Stimulated activated naive CD8-positive, alpha-beta T cell treated with anti-CD3 and anti-CD28 coated beads, Interleukin-15, Interleukin-2, amounts not matched to agents 100 U/mL and 50 U/mL, for 24 hours (primary cell): ENCODE data around the gene VSIR.

Experiments
- ATAC-seq: fragments of 150-1000 bp; cut with Tn5 transposase; one replicate; pipeline ENCODE4 v1.10.0; 2021
- DNase-seq: peaks from one replicate; pipeline ENCODE4 v3.0.0; 2021

The VSIR gene

DNA sequence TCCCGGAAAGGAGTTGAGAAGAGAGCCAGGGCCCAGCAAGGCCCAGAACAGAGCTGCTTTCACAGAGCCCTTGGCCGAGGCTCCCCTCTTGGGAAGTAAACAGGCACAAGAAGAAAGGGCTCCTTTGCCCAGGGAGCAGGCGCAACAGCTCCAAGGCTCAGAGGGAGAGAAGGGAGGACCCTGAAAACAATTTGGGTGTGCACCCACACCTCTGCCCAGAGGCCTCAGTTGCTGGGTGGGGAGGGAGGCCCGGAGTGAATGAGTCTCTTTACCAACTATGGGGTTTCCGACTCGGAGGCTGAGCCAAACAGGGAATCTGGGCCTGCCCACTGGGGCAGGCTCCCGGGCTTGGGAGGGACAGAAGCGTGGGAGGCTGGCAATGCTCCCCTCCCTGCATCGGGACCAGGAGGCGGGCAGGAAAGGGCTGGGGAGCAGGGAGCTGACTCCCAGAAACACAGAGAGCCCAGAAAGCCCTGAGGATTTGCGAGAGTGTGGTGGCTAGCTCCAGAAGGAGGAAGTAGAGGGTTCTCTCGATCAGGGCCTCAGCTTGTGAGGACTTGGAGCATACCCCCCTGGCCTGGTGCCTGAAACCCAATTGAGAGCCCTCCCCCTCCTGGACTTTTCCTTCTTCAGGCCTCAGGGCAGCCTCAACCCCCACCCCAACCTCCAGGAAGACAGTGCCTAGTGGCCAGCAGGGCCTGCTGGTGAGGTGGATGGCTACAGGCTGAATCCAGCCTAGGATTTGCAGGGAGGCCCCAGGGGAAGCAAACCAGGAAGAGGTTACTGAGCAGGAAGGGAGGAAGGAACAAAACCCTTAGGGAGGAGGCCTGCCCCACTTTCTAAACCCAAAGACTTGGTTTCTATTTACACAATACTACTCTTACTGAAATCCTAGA is 59.9 kb downstream of the VSIR start:
- ATAC-seq = peak; percentile 61

DNA sequence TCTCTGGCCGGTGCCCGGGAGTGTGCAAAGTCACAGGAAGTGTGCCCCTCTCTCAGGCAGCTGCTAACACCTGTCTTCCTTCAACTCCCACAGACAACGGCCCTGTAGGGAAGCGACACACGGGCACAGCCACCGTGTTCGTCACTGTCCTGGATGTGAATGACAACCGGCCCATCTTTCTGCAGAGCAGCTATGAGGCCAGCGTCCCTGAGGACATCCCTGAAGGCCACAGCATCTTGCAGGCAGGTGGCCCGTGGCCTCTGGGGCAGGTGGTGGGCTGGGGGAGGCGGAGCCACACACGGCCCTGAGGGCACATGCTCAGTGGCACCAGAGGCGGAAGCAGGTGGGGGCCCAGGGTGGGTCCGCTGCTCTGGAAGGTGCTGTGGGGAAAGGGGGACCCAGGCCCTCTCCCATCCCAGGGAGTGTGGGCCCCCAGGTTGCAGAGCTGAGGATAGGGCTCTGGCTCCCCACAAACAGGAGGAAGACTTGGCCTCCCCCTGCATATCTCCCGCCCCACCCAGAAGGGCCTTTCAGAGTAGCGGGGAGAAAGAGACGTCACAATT is 60.7 kb downstream of the VSIR start:
- DNase-seq (peak; percentile 50), ATAC-seq (peak; percentile 58)

More for the DNA sequence above, 59.9 kb downstream of the VSIR start:
- peak; percentile 62 for DNase-seq

DNA sequence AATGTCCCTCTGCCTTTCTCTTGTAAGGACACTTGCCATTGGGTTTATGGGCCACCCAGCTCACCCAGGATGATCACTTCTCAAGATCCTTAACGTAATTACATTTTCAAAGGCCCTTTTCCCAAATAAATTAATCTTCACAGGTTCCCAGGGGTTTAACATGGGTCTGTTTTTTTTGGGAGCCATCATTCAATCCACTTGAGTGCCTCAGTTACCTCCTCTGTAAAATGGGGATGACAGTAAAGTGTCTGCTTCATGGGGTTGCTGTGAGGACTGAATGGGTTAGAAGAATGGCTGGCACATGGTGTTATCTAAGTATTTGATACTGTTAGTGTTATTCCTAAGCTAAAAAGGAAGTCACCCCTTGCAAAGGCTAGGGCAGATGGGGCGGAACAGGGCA is 61.1 kb downstream of the VSIR start:
- ATAC-seq (no peak), DNase-seq (no peak)

DNA sequence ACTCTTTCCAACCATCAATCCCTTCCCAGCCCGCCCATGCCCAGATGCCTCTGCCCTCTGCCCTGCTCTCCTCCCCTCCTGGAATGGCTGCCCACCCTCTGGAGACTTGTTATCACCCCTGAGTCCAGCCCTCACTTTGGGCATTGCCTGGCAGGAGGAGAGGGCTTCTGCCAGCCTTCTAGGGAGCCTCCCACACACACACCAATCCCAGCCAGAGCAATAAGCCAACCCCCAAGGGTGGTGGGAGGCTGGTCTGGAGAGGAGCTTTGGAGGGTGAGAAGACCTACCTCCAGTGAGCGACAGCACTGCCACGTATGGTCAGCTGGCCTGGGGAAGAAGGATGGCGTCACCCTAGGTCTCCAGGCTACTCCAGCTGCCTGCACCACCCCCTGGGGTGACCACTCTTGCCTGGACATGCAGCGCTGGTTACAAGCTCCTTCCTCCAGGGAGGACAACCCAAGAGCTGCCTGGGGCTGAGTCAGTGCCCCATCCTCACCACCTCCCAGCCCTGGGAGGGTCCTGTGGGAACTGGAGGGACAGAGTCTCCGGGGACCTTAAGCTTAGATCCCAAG is 62.2 kb downstream of the VSIR start:
- no peak for ATAC-seq

GRCh38 chr10:71710519-71710918 is 62.8 kb downstream of the VSIR start:
- DNase-seq (no peak), ATAC-seq (no peak)

More for the DNA sequence above, 62.2 kb downstream of the VSIR start:
- DNase-seq = no peak

DNA sequence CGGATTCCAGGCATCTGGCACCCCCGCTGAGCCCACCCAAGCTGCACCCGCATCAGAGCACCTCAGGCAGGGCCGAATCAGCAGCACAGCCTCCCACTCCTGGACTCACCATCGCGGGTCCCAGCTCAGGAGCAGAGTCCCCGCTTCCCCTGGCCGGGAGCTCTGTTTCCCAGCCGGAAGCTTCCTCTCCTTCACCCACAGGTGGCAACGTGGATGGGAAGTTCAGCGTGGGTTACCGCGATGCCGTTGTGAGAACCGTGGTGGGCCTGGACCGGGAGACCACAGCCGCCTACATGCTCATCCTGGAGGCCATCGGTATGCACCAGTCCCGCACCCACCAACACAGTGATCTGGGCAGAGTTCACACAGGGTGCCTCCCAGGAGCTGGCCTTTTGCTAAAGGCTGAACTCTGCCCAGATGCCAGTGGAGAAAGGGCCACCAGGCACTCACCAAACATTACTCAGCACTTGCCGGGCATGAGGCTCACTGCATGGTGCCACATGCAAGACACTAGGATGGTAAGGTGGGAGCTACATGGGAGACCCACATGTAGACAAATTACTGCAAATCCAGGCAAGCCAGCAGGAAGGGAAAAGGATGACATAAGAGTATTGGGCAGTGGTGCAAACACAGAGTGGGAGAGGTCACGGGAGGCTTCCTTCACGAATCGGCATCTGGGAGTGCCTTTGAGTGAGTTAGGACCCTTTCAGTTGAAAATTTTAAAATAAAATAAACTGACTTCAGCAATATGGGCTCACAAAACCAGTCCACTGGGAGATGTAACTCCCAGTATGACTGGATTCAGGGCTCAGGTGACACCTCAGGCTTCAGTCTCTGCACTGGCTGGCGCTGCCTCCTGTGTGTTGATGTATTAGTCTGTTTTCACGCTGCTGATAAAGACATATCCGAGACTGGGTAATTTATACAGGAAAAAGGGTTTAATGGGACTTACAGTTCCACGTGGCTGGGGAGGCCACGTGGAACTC is 64.1 kb downstream of the VSIR start:
- no peak for ATAC-seq

DNA sequence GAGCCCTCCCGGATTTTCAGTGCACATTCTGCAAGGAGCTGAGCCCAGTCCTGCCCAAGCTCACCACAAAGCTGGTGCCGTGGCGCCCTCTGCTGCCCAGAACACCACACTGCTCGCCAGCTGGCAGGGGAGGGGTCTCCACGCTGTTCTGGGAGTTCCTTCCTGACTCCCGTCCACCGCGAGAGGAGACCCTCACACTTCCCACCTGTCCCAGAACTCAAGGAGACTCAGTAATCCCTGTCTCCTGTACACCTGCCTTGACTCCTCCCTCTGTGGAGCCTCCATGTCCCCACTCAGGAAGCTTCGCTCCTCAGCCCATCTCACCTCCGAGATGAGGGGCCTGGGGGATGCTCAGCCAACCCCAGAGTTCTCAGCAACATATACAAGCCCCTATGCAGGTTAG is 65.0 kb downstream of the VSIR start:
- DNase-seq (peak; percentile 79), ATAC-seq (no peak)

More for the DNA sequence above, 64.1 kb downstream of the VSIR start:
- no peak for DNase-seq

- DNase-seq (no peak), ATAC-seq (no peak)
Observed at GRCh38 chr10:71707240-71707789, 66.0 kb downstream of the VSIR start.

DNA sequence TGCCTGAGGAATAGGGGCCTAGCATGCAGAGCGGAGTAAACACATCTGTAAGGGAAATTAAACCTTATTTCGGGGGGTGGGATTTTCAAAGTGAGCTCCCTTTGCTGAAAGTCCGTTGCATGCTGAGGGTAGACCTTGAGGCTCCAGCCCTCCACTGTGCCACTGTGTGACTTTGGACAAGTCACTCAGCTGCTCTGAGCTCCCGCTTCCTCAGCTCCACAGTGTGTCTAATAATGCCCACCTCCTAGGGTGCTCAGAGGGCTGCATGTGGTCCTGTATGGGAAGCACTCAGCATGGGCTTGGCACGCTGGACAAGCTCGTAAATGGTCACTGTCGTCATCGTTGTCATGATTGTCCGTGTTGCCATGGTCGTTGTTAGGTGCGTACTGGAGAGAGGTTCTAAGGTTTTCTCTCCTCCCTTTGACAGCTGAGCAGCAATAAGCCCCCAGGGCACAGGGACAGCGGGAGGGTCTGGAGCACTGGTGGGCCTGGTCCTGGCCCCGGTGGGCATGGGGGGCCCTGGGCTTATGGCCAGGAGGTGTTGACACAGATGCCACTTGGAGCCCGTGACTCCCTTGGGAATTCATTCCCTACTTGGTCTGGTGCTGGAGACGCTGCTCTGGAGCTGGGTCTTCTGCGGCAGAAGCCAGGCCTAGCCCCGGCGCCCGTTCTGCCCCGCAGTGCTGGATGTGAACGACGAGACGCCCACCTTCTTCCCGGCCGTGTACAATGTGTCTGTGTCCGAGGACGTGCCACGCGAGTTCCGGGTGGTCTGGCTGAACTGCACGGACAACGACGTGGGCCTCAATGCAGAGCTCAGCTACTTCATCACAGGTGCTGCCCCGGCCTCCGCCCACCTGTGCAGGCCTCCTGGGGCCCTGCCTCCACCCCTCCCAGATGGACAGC is 66.9 kb downstream of the VSIR start:
- no peak for ATAC-seq
- DNase-seq = no peak

DNA sequence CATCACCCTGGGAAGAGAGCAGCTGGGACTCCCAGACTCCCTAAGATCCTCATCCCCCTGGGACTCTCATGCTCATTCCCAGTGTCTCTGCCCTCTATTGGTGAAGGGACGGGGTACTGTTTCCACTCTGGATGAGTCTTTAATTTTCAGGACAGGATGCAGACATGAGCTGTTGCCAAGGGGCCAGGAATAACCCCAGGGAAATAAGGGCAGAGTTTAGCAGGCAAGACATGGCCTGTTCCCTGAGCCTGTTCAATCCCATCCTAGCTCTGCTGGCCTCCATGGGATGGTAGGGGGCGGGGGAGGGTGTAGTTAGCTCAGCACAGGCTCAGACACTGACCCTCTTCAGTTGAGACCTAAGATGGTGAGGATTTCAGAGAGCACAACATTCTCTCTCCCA is 67.7 kb downstream of the VSIR start:
- no peak for DNase-seq
- no peak for ATAC-seq

- no peak for DNase-seq
- ATAC-seq = no peak
Observed at GRCh38 chr10:71704816-71705215, 68.5 kb downstream of the VSIR start.

DNA sequence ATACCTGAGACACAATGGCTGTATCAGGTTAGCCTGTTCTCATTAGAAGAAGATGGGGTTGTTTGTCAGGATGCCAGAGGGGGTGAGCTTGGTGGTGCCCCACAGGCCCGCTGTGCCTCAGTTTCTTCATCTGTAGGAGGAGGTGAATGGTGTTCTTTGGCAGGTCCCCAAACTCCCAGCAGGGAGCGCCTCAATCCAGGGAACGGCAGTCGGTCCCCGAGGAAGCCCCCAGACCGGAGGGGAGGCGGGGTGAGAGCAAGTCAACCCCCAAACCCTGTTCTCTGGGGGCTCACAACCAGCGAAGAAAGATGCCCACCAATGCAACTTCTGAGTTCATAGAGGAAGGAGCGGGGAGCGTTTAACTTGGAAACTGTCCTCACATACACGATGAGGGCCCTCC is 69.7 kb downstream of the VSIR start:
- no peak for ATAC-seq

DNA sequence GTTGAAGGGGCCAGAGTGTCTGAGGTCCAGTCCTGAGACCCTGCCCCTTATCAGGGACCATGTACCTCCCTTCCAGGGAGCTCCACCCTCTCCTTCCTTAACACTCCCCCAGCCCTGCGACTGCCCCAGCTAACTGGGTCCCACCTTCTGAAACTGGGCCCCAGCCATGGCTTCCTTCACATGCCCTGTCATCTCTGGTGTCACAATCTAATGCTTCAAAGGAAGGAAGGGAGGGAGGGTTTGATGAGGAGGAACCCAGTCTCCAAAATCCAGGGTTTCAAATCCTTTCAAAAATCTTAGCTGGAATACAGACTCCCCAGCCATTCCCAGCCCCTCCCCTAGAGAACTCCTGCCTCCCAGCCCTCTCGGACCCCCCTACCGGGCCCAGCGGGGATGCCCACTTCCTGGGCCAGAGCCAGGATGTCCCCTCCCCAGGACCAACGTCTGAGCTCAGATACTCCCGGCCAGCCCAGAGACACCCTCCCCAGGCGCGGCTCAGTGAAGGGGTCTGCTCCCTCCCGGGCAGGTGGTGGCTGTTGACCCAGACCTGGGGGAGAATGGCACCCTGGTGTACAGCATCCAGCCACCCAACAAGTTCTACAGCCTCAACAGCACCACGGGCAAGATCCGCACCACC is 71.7 kb downstream of the VSIR start:
- ATAC-seq = no peak
- DNase-seq = no peak

More for the DNA sequence above, 69.7 kb downstream of the VSIR start:
- no peak for DNase-seq

GRCh38 chr10:71700731-71701368 is 72.5 kb downstream of the VSIR start:
- ATAC-seq (no peak), DNase-seq (no peak)

DNA sequence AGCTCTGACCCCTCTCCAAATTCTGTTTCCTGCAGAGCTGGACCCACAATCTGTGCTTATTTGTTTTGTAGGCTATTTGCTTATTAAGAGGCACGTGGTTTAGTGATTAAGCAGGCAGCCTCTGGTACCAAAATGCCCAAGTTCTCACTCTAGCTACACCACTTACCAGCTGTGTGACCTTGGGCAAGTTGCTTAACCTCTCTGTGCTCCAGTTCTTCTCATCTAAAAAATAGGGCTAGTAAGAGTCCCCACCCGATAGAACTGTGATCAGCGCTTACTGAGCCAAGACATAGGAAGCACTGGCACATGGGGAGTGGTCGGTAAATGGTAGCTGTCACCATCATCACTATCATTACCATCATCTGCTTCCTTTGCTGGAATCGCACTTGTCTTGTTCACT is 74.6 kb downstream of the VSIR start:
- DNase-seq (no peak), ATAC-seq (peak; percentile 6)

GRCh38 chr10:71697938-71698709 is 75.2 kb downstream of the VSIR start:
- DNase-seq (peak; percentile 78), ATAC-seq (peak; percentile 76)
